NCI-H510A (cell line): ENCODE results near the gene TUBB2A.
"Not testable (repeated sequence)": the region's sequence is repeated elsewhere in the genome, so short reads cannot be mapped to it uniquely, and the experiment has no call there.

ENCODE experiments used
- DNase-seq: peaks from one replicate; lab custom pipeline; 2025; lab: John Stamatoyannopoulos, UW

The TUBB2A gene

GRCh38 chr6:3157131-3157933 lies at the start of gene TUBB2A:
Gene TUBB2A, minus strand, starts transcription at chr6:3157544. Its CDS starts 81 bp downstream, at chr6:3157463.
- no peak for DNase-seq

DNA sequence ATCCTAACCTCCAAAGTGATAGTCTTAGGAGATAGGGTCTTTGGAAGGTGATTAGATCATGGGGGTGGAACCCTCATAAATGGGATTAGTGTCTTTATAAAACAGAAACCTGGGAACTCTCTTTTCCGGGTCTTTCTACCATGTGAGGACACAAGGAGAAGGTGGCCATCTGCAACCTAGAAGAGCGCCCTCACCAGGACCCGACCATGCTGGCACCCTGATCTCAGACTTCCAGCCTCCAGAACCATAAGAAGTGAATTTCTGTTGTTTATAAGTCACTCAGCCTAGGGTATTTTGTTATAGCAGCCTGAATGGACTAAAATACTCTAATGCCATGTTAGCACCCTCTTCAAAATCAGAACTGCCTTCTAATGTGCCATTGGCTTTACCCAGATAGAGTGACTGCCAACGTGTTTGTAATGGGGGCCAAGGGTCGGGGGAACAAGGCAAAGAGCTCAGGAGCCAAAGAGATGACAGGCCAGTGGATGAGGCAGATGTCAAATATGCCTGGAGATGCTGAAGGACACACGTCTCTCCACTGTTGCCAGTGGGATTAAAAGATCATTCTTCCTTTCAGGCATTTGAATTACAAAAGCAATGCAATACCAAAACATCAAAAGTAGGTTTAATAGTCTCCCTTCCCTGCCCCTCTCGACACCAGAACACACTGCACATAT lies 49.1 kb upstream of the TUBB2A start:
- no peak for DNase-seq

DNA sequence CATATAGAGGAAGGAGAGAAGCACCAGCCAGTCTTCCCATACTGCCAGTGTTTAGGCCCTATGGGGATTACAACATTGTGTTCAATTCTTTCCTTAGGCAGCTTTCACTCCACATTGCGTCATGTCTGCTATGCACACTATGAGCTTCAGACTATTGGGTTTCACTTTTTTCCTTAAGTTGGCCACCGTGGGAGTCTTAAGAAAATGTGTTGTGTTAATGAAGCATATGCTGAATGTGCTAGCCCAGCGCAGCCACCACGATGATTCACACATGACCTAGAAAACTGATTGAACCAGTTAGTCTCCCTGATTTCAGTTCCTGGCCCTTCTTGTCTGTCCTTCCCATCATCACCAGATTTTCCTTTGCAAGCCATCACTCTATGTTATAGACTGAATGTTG lies 48.6 kb upstream of the TUBB2A start:
- DNase-seq, result no peak

- no peak for DNase-seq
Observed at GRCh38 chr6:3204921-3205320, 47.6 kb upstream of the TUBB2A start.

GRCh38 chr6:3202999-3203696 lies 45.8 kb upstream of the TUBB2A start:
- no peak for DNase-seq

GRCh38 chr6:3201388-3201787 lies 44.0 kb upstream of the TUBB2A start:
- DNase-seq, result no peak

DNA sequence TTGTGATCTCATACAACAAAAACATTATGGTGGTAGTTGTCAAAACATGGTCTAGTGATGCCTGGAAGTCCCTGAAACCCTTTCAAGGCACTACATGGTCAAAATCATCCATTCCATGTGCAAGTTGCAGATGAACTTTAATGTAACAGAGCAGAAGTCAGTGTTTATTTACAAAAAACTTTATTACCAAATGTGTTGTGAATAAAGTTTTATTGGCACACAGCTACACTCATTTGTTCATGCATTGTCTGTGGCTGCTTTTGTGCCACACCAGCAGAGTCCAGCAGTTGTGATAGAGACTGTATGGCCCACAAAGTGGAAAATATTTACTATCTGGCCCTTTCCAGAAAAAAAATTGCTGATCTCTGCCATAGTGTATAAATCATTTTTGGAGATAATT lies 43.3 kb upstream of the TUBB2A start:
- no peak for DNase-seq

DNA sequence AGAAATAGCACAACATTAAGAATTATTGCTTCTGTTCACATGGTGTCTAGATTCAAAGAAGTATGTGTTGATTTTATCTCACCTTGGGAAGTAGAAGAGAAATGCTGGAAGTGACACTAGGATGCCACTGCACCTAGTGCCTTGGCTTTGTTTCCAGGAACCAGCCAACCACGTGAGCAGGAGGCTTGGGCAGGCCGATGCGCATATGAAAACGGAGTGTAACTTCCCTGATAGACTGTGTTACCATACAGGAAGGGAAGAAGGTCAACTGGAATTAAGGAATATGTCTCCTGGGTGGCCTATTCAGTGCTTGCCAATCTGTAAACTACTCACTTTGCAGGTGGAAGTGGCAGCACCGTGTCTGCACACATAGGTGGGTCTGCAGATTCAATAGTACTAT lies 42.0 kb upstream of the TUBB2A start:
- DNase-seq, result no peak

DNA sequence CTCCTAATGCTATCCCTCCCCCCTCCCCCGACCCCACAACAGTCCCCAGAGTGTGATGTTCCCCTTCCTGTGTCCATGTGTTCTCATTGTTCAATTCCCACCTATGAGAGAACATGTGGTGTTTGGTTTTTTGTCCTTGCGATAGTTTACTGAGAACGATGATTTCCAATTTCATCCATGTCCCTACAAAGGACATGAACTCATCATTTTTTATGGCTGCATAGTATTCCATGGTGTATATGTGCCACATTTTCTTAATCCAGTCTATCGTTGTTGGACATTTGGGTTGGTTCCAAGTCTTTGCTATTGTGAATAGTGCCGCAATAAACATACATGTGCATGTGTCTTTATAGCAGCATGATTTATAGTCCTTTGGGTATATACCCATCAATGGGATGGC lies 40.4 kb upstream of the TUBB2A start:
- not testable (repeated sequence) for DNase-seq

DNA sequence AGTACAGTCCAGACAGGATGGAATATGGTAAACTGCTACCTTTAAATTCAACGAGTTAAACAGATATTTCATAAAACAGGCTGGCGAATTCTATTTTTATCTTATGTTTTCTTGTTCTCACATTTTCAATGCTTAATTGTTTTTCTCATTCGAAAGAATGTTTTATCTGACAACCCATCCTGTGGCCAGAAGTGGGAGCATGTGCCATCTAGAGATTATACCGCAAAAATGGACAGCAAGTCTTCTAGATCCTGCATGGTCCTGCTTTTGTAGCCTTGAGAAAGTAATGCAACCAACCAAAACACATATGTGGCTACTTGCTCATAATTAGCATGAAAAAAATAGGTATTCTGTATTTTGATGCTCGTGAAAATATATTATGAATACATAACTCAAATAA lies 39.4 kb upstream of the TUBB2A start:
- no peak for DNase-seq

- DNase-seq, result no peak
Observed at GRCh38 chr6:3195695-3196497, 38.6 kb upstream of the TUBB2A start.

DNA sequence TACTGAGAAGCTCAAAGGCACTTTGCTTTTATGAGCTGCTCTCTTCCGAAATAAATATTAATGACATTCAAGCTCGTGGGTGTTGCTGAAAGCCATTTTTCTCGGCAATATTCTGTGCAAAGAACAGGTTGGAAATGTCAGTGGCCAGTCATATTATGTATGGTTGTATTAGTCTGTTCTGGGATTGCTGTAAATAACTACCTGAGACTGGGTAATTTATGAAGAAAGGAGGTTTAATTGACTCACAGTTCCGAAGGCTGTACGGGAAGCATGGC lies 38.0 kb upstream of the TUBB2A start:
- no peak for DNase-seq

DNA sequence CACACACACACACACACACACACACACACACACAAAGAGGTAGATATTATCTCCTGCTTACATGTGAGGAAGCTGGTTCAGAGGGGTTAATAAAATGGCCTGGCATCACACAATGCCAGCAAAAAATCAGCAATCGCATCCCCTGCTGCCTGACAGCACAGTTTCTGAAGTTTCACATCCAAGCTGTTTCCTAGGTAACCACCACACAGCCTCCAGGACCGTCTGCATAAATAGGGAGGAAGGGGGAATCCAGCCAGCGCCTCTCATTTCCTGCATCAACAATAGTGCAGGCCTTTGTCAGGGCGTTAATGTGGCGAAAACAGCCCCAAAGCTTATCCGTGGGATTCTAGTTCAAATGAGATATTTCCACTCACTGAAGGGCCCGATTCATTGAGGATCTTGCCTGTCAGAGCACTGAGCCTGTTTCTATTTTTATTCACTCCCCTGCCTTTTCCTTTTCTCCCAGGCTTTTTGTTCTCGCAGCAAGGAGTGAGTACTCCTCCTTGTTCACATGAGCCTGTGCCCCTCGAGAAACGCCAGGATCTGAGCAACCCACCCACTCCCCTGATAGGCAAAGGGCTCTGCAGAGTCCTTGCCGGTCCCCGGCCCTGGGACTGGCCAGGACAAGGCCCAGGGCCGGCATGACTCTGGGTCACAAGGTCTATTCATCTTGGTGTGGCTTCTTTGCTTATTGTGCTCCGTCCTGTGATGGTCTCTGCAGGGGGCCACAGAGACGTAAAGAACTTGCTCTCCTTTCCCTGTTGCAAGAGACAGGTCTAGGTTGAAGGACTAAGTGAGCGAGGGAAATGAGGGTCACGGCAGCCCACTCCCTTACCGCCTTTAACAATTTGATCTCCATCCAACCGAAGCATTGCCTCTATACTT lies 37.4 kb upstream of the TUBB2A start:
- no peak for DNase-seq

DNA sequence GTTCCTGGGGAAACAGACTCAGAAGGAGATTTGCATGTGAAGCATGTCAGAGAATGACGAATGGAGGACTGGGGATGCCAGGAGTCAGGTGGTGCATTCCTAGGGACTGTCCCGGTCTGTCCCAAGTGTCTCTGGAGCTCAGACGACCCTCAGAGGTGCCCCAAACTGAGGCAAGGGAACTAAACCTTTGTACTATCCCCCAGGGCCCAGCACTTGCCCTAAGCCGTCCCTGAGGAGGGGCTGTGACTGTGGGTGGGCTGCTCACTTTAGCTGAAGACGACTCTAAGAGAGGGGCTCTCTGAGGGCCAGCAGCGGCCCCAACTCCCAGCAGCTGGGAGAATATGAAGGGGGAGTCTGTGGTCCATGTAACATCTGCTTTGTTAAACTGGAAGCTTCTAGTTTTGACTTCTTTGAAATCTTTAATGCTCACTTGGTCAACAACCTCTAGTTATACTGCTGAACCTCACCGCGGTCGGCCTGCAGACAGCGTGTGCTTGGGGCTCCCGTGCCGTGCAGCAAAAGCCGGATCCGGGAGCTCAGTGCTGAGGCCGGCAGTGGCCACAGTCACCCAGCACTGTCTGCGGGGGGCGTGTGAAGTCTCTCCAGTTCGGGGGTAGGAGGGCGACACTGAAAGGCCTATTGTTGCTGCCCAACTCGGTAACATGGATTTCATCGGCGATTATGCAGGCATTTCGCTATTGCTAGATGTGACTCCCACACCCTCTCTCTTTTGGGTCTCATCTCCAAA lies 35.9 kb upstream of the TUBB2A start:
- DNase-seq, result no peak

DNA sequence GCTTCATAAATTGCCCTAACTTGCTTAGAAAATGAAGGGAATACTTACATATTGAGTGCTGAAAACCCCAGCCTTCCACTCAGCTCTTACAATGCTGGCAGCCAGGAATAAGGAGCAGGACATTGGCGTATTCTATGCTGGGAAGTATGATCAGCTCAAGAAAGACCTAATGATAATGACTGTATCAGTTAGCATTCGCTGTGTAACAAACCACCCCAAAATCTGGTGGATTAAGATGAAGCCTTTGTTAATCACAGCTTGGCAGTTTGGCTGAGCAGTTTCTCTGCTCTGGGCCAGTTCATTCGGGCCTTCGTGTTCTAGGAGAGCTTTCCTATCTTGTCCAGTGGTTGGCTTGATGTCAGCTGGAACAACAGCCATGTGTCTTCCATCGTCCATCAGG lies 33.4 kb upstream of the TUBB2A start:
- DNase-seq, result no peak

DNA sequence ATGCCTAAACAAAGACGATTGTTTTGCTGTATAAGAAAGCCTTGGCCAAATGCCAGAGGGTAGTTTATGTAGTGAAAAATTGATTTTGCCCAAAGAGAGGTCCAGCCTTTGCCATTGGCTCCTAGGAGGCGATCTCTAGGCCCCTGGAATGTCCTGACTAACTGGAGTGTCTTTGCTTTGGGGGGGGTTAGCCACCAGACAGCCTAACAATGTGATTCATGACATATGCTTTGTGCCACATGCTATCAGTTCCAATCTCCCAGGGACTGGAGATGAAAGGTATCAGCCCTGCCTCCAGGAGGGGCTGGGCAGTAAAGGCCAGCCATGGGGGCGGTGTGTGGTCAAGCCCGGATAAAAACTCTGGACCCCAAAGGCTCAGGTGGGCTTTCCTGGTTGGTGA lies 32.7 kb upstream of the TUBB2A start:
- DNase-seq, result no peak

GRCh38 chr6:3189192-3189591 lies 31.8 kb upstream of the TUBB2A start:
- DNase-seq, result not testable (repeated sequence)

- no peak for DNase-seq
Observed at GRCh38 chr6:3188262-3188661, 30.9 kb upstream of the TUBB2A start.

- no peak for DNase-seq
Observed at GRCh38 chr6:3186974-3187382, 29.6 kb upstream of the TUBB2A start.

DNA sequence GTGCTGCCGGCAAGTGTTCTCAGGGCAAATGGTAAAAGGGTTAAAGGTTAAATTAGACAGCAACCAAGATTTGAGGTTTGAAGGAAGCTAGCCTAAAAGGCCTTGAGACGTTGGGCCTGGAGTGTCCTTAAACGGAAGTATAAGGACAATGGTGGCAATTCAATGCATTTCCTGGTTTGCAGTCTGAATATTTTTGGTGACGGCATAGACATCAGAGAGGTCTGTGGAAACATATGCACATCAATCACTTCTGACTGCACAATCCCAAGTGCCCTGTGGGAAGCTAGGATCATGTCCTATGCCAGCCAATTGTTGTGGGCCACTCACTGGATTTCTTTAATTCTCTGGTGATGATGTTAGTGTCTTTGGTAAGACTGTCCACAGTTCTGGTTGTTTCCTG lies 25.7 kb upstream of the TUBB2A start:
- no peak for DNase-seq

DNA sequence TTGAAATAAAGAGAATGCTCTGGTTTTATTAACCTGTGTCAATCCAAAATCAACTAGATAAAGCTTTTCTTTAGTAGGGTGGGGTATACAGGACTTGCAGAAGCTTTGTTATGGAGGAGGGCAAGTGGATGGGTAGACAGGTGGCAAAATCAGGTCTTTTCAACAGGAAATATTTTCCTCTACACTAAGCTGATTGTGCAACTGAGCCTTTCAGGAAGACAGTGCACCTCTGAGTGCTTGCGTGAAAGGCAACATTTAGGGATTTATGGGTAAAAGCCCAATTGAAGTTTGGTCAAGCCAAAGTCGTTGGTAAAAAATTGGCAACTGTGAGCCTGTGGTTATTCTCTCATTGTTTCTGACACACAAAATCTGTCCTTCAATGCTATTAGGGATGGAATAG lies 23.8 kb upstream of the TUBB2A start:
- DNase-seq, result no peak
